Esophagus squamous epithelium (tissue), 5 donors: ENCODE results near the gene PDP2. TPM values are rescaled to one million over a fixed set of nuclear protein-coding genes. Genes with fewer than 3 reads are reported as not detected.

Experiments
- DNase-seq: peaks from one replicate; lab custom pipeline; 2025; lab: John Stamatoyannopoulos, UW
- H3K27ac ChIP-seq, 4 donors: fragments of 200-600 bp; sonication (generic); one replicate each; pipeline ENCODE4 v1.5.1; 2016 to 2019; ENCODE audit warnings: mild to moderate bottlenecking in 1 of 4
- H3K27me3 ChIP-seq, 4 donors: fragments of 200-600 bp; sonication (generic); 1 replicate in 3 of 4; 2 replicates in 1 of 4; pipeline versions ENCODE4 v1.5.1 to v1.6.0; 2017 to 2021; ENCODE audit warnings: antibody characterized with exemption in 1 of 4
- H3K36me3 ChIP-seq, 3 donors: fragments of 200-600 bp; sonication (generic); one replicate each; pipeline ENCODE4 v1.5.1; 2016 to 2019
- H3K4me1 ChIP-seq, 3 donors: fragments of 200-600 bp; sonication (generic); one replicate each; pipeline ENCODE4 v1.5.1; 2017 to 2019
- H3K4me3 ChIP-seq, 4 donors: fragments of 200-600 bp; sonication (generic); 1 replicate in 3 of 4; 2 replicates in 1 of 4; pipeline ENCODE4 v1.5.1; 2016 to 2019; ENCODE audit warnings: mild to moderate bottlenecking in 2 of 4, moderate library complexity in 1 of 4
- H3K9me3 ChIP-seq, 3 donors: fragments of 200-600 bp; sonication (generic); one replicate each; pipeline ENCODE4 v1.5.1; 2016 to 2019
- POLR2A ChIP-seq, 4 donors: fragments of 450-650 bp; IDR thresholded peaks; one replicate each; pipeline ENCODE4 v1.6.1; 2017; ENCODE audit warnings: antibody characterized with exemption in 4 of 4, mild to moderate bottlenecking in 4 of 4, moderate library complexity in 3 of 4
- WGBS, 2 donors: methylation state at CpG; one replicate each; pipeline ENCODE4 v1.1.5; 2018; 5-methylcytosine and 5-hydroxymethylcytosine counted together
- intact Hi-C: fragments of 100-400 bp; cut with DNase I; formaldehyde crosslinking; loops from one replicate; pipeline ENCODE4 v1.15.0; 2022
- total RNA-seq, 4 donors: library from RNA; depleted of rRNA; stranded (reverse); fragments of >200 nt; gene quantifications; one replicate each; pipeline ENCODE4 v1.1.0, GENCODE V29; 2016
- TF ChIP-seq, protein P1 (sequence below), 6 experiments: fragments of 450-650 bp in 4 of 6; fragments of 200-600 bp in 2 of 6; sonication (generic) in 2 of 6; IDR thresholded peaks; one replicate each; pipeline ENCODE4 v1.5.1; 2016 to 2019; ENCODE audit warnings: antibody characterized with exemption in 6 of 6, mild to moderate bottlenecking in 4 of 6, moderate library complexity in 4 of 6
- donor health status: DM: yes; HTN: yes; CAD: no.

PDP2 gene
- total RNA-seq, 4 donors from 2014 or later: 4.1 to 12.9 (median 9.4) TPM

- TF ChIP-seq, protein P1, sequence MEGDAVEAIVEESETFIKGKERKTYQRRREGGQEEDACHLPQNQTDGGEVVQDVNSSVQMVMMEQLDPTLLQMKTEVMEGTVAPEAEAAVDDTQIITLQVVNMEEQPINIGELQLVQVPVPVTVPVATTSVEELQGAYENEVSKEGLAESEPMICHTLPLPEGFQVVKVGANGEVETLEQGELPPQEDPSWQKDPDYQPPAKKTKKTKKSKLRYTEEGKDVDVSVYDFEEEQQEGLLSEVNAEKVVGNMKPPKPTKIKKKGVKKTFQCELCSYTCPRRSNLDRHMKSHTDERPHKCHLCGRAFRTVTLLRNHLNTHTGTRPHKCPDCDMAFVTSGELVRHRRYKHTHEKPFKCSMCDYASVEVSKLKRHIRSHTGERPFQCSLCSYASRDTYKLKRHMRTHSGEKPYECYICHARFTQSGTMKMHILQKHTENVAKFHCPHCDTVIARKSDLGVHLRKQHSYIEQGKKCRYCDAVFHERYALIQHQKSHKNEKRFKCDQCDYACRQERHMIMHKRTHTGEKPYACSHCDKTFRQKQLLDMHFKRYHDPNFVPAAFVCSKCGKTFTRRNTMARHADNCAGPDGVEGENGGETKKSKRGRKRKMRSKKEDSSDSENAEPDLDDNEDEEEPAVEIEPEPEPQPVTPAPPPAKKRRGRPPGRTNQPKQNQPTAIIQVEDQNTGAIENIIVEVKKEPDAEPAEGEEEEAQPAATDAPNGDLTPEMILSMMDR (IDR thresholded peaks at IDR 0.05): no peak
- no peak for TF ChIP-seq POLR2A (IDR thresholded peaks at IDR 0.05)
- Histone ChIP-seq H3K4me3 (no peak overlapping the region), H3K27ac (no peak overlapping the region), H3K4me1 (peaks cover 12 to 17% (median 13%) of the 10 kb centered on the region in 3 donors), H3K27me3 (peaks cover 12 to 35% (median 13%) of the 10 kb centered on the region in 4 donors), H3K9me3 (no peaks in the 10 kb centered on the region), H3K36me3 (no peaks in the 10 kb centered on the region)
- WGBS, 2 donors: 73 to 91% methylated on average over 4 of the region's 4 CpGs
- intact Hi-C loops: no loop called here
- DNase-seq: no peak
These were observed 38.9 kb upstream of the PDP2 start for GRCh38 chr16:66841366-66841765.

- Histone ChIP-seq H3K9me3 (no peaks in the 10 kb centered on the region), H3K4me1 (peaks cover 12 to 17% (median 13%) of the 10 kb centered on the region in 3 donors), H3K4me3 (no peak overlapping the region), H3K27ac (no peak overlapping the region), H3K36me3 (no peaks in the 10 kb centered on the region), H3K27me3 (peaks cover 12 to 49% (median 13%) of the 10 kb centered on the region in 4 donors)
- intact Hi-C loops: no loop called here
- 43 to 80% methylated on average over 4 to 5 of the region's 7 CpGs for WGBS, 2 donors
- DNase-seq: no peak
- TF ChIP-seq, protein P1 (IDR thresholded peaks at IDR 0.05): no peak
- TF ChIP-seq POLR2A (IDR thresholded peaks at IDR 0.05): no peak
These were observed 37.5 kb upstream of the PDP2 start for GRCh38 chr16:66842765-66843164.

DNA sequence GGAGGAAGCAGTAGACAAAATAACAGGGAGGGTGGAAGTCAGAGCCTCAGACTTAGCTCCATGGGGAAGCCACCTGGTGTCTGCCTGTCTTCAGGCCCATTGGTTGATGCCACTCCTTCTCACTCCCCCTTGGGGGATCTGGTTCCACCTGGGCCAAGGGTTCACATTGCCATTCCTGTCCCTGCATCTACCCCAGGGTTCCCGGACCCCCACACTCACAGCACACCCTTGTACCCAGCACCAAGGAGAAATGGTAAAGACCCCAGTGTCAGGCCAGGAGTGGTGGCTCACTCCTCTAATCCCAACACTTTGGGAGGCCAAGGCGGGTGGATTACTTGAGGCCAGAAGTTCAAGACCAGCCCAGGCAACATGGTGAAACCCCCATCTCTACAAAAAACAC, 37.1 kb upstream of the PDP2 start:
- DNase-seq: no peak
- 86% methylated on average over 2 of the region's 2 CpGs; no CpG with 5 or more reads in 1 of the 2 donors for WGBS, 2 donors
- Histone ChIP-seq H3K9me3 (no peaks in the 10 kb centered on the region), H3K4me3 (no peak overlapping the region), H3K27me3 (peaks cover 12 to 52% (median 13%) of the 10 kb centered on the region in 4 donors), H3K36me3 (no peaks in the 10 kb centered on the region), H3K4me1 (peaks cover 12 to 17% (median 13%) of the 10 kb centered on the region in 3 donors), H3K27ac (no peak overlapping the region)
- TF ChIP-seq POLR2A (IDR thresholded peaks at IDR 0.05): no peak
- TF ChIP-seq, protein P1 (IDR thresholded peaks at IDR 0.05): no peak
- intact Hi-C loops: no loop called here

- 27 to 44% methylated on average over 6 to 7 of the region's 14 CpGs for WGBS, 2 donors
- TF ChIP-seq POLR2A (IDR thresholded peaks at IDR 0.05): no peak
- TF ChIP-seq, protein P1 (IDR thresholded peaks at IDR 0.05): no peak
- Histone ChIP-seq H3K27me3 (peaks cover 12 to 60% (median 13%) of the 10 kb centered on the region in 4 donors), H3K4me1 (peaks cover 12 to 17% (median 13%) of the 10 kb centered on the region in 3 donors), H3K9me3 (no peaks in the 10 kb centered on the region), H3K27ac (no peak overlapping the region), H3K4me3 (peak overlapping the region; percentile 19 to 66 (median 38)), H3K36me3 (no peaks in the 10 kb centered on the region)
- intact Hi-C loops: no loop called here
- DNase-seq: no peak
These were observed 36.3 kb upstream of the PDP2 start for GRCh38 chr16:66844009-66844341.

GRCh38 chr16:66844342-66845079, 35.8 kb upstream of the PDP2 start, which contains the start of gene CA7:
Gene CA7, plus strand, starts transcription at chr16:66844414. Its CDS starts 74 bp downstream, at chr16:66844488.
- Histone ChIP-seq H3K9me3 (no peaks in the 10 kb centered on the region), H3K27me3 (peaks cover 12 to 62% (median 13%) of the 10 kb centered on the region in 4 donors), H3K27ac (no peak within 1 kb of the TSS), H3K36me3 (no peaks in the 10 kb centered on the region), H3K4me3 (peak within 1 kb of the TSS; percentile 19 to 66 (median 38)), H3K4me1 (peaks cover 12 to 17% (median 13%) of the 10 kb centered on the region in 3 donors)
- DNase-seq: no peak
- intact Hi-C loops: no loop called here
- TF ChIP-seq, protein P1 (IDR thresholded peaks at IDR 0.05): no peak
- no peak for TF ChIP-seq POLR2A (IDR thresholded peaks at IDR 0.05)
- no CpG with 5 or more reads among the region's 79 CpGs for WGBS, 2 donors
